OCI-LY1 (cell line): ENCODE measurements around the gene VWA8.

Experiments
- H2AFZ ChIP-seq: fragments of 200-600 bp; sonication (generic), shearing (Covaris generic); 2 replicates; pipeline ENCODE4 v1.6.0; 2014; ENCODE audit warnings: antibody characterized with exemption, mild to moderate bottlenecking, low read length
- H3F3A ChIP-seq: fragments of 200-600 bp; sonication (generic), shearing (Covaris generic); 2 replicates; pipeline ENCODE4 v1.6.0; 2014; ENCODE audit warnings: mild to moderate bottlenecking, antibody characterized with exemption, low read length, moderate library complexity; ENCODE audit not compliant: insufficient read depth
- H3K27ac ChIP-seq: fragments of 200-600 bp; sonication (generic); 2 replicates; pipeline ENCODE4 v1.5.1; 2014; ENCODE audit warnings: low read length, mixed run types, mild to moderate bottlenecking, low read depth; ENCODE audit not compliant: poor library complexity, severe bottlenecking
- H3K27me3 ChIP-seq: fragments of 200-600 bp; sonication (generic); 2 replicates; pipeline ENCODE4 v1.6.0; 2014; ENCODE audit warnings: antibody characterized with exemption, mild to moderate bottlenecking, low read length, moderate library complexity; ENCODE audit not compliant: insufficient read depth
- H3K36me3 ChIP-seq: fragments of 200-600 bp; sonication (generic); 2 replicates; pipeline ENCODE4 v1.6.1; 2014; ENCODE audit warnings: mild to moderate bottlenecking, antibody characterized with exemption, low read length, moderate library complexity, mixed read lengths; ENCODE audit not compliant: insufficient read depth
- H3K4me1 ChIP-seq: fragments of 200-600 bp; sonication (generic); 2 replicates; pipeline ENCODE4 v1.5.1; 2014; ENCODE audit warnings: mild to moderate bottlenecking, low read length, moderate library complexity; ENCODE audit not compliant: insufficient read depth, severe bottlenecking
- H3K4me2 ChIP-seq: fragments of 200-600 bp; sonication (generic), shearing (Covaris generic); 2 replicates; pipeline ENCODE4 v1.6.1; 2014; ENCODE audit warnings: low read length
- H3K4me3 ChIP-seq: fragments of 200-600 bp; sonication (generic); 2 replicates; pipeline ENCODE4 v1.5.1; 2014; ENCODE audit warnings: low read length, low read depth, mild to moderate bottlenecking, mixed read lengths; ENCODE audit not compliant: poor library complexity, severe bottlenecking
- H3K79me2 ChIP-seq: fragments of 200-600 bp; shearing (Covaris generic); 2 replicates; pipeline ENCODE4 v1.6.1; 2016; ENCODE audit warnings: mixed run types, low read length, mixed read lengths; ENCODE audit not compliant: insufficient read depth
- H3K9ac ChIP-seq: fragments of 200-600 bp; sonication (generic), shearing (Covaris generic); 2 replicates; pipeline ENCODE4 v1.6.1; 2014; ENCODE audit warnings: mild to moderate bottlenecking, low read length, mixed read lengths
- H3K9me2 ChIP-seq: fragments of 200-600 bp; sonication (generic), shearing (Covaris generic); 2 replicates; pipeline ENCODE4 v1.6.1; 2014; ENCODE audit warnings: low read depth, mild to moderate bottlenecking, low read length, mixed read lengths
- H3K9me3 ChIP-seq: fragments of 200-600 bp; shearing (Covaris generic); 2 replicates; pipeline ENCODE4 v1.6.1; 2014; ENCODE audit warnings: low read length, mixed read lengths
- H4K20me1 ChIP-seq: fragments of 200-600 bp; sonication (generic), shearing (Covaris generic); 2 replicates; pipeline ENCODE4 v1.6.0; 2016; ENCODE audit warnings: mild to moderate bottlenecking, low read length; ENCODE audit not compliant: insufficient read depth
- CTCF ChIP-seq: fragments of 200-600 bp; sonication (generic), shearing (Covaris generic); IDR thresholded peaks from 2 replicates; pipeline ENCODE4 v1.5.1; 2017; ENCODE audit warnings: mild to moderate bottlenecking, antibody characterized with exemption, low read length, moderate library complexity, mixed read lengths
- EZH2 ChIP-seq: fragments of 200-600 bp; sonication (generic), shearing (Covaris generic); IDR thresholded peaks from 2 replicates; pipeline ENCODE4 v1.8.0; 2017; ENCODE audit warnings: borderline replicate concordance, mixed run types, mild to moderate bottlenecking, antibody characterized with exemption, low read length, moderate library complexity, mixed read lengths

The VWA8 gene

GRCh38 chr13:41969072-41969471 is 8.2 kb upstream of the VWA8 start:
- Histone ChIP-seq H3K9me2 (no peaks in the 10 kb centered on the region), H4K20me1 (no peaks in the 10 kb centered on the region), H3K27me3 (no peaks in the 10 kb centered on the region), H3K9me3 (no peaks in the 10 kb centered on the region), H3K9ac (no peak overlapping the region), H3K4me1 (no peaks in the 10 kb centered on the region), H2AFZ (no peak overlapping the region), H3K79me2 (no peaks in the 10 kb centered on the region), H3K4me3 (no peak overlapping the region), H3K36me3 (no peaks in the 10 kb centered on the region), H3K27ac (no peak overlapping the region), H3K4me2 (no peak overlapping the region), H3F3A (no peaks in the 10 kb centered on the region)
- TF ChIP-seq CTCF (no peak), EZH2 (no peak)

GRCh38 chr13:41966671-41967070 is 5.8 kb upstream of the VWA8 start:
- H4K20me1 ChIP-seq = no peaks in the 10 kb centered on the region
- H3K9ac ChIP-seq = no peak overlapping the region
- no peaks in the 10 kb centered on the region for H3F3A ChIP-seq
- no peaks in the 10 kb centered on the region for H3K9me2 ChIP-seq
- H3K4me2 ChIP-seq = no peak overlapping the region
- H3K79me2 ChIP-seq = no peaks in the 10 kb centered on the region
- no peaks in the 10 kb centered on the region for H3K27me3 ChIP-seq
- peaks cover 2% of the 10 kb centered on the region for H3K4me1 ChIP-seq
- no peaks in the 10 kb centered on the region for H3K9me3 ChIP-seq
- no peak overlapping the region for H3K27ac ChIP-seq
- no peak overlapping the region for H3K4me3 ChIP-seq
- H2AFZ ChIP-seq = no peak overlapping the region
- no peak for TF ChIP-seq CTCF
- TF ChIP-seq EZH2 = no peak
- no peaks in the 10 kb centered on the region for H3K36me3 ChIP-seq

- no peak for TF ChIP-seq CTCF
- TF ChIP-seq EZH2 = no peak
- Histone ChIP-seq H3K9me2 (no peaks in the 10 kb centered on the region), H3K79me2 (peaks cover 25% of the 10 kb centered on the region), H3K9me3 (no peaks in the 10 kb centered on the region), H3K27ac (no peak overlapping the region), H3K36me3 (no peaks in the 10 kb centered on the region), H2AFZ (no peak overlapping the region), H3K27me3 (no peaks in the 10 kb centered on the region), H3K4me3 (no peak overlapping the region), H3F3A (no peaks in the 10 kb centered on the region), H3K9ac (no peak overlapping the region), H4K20me1 (no peaks in the 10 kb centered on the region), H3K4me1 (peaks cover 30% of the 10 kb centered on the region), H3K4me2 (no peak overlapping the region)
Observed at GRCh38 chr13:41962994-41963393, 2.1 kb upstream of the VWA8 start.
